ENCODE results near the gene NR1D1. TPM values are rescaled to one million over a fixed set of nuclear protein-coding genes. Genes with fewer than 3 reads are reported as not detected.

Gene NR1D1
- total and polyA plus RNA-seq, 2 of the 13 experiments (the other 11 are each of a cell fraction or from before 2014, with no cell fraction given): 2.1 to 2.7 TPM

DNA sequence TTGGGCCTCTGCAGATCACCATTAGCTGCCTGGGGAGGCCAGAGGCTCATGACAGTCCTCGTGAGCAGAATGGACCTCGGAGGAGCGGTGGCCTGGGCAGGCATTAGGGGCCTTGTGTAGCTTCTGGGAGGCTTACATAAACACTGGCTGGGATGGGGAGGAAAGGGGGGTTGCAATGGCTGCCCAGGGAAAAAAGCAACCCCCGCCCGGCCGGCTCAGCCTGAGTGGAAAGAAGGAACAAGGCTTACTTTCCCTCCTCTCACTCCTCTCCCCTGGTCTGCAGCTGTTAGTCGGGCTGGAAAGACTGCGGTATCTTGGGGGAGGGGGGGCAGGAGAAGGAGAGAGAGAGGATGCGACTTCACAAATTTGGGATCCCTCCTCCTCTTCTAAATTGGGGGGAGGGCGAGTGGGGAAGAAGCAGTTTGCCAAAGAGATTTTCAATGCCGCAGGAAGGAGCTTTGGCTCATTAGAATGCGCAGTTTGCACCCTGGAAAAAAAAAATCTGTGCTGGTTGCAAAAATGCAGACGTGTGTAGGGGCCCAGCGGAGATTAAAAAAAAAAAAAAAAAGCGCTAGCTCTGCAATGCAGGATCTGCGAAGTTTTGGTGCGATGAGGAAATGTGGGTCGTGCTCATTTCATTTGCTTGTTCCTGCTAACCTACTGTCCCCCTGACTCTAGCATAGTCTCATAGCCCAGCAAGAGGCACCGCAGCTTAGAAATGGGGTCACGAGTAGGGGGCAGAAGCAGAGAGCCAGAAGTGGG lies 6.6 kb upstream of the NR1D1 start (continued):
- no peak for TF ChIP-seq JUNB (CRISPR knock-in tag; IDR thresholded peaks at IDR 0.05; ENCODE audit: borderline replicate concordance)
- TF ChIP-seq ZNF326 (CRISPR knock-in tag; IDR thresholded peaks at IDR 0.05; ENCODE audit: borderline replicate concordance): no peak
- TF ChIP-seq, protein P1, sequence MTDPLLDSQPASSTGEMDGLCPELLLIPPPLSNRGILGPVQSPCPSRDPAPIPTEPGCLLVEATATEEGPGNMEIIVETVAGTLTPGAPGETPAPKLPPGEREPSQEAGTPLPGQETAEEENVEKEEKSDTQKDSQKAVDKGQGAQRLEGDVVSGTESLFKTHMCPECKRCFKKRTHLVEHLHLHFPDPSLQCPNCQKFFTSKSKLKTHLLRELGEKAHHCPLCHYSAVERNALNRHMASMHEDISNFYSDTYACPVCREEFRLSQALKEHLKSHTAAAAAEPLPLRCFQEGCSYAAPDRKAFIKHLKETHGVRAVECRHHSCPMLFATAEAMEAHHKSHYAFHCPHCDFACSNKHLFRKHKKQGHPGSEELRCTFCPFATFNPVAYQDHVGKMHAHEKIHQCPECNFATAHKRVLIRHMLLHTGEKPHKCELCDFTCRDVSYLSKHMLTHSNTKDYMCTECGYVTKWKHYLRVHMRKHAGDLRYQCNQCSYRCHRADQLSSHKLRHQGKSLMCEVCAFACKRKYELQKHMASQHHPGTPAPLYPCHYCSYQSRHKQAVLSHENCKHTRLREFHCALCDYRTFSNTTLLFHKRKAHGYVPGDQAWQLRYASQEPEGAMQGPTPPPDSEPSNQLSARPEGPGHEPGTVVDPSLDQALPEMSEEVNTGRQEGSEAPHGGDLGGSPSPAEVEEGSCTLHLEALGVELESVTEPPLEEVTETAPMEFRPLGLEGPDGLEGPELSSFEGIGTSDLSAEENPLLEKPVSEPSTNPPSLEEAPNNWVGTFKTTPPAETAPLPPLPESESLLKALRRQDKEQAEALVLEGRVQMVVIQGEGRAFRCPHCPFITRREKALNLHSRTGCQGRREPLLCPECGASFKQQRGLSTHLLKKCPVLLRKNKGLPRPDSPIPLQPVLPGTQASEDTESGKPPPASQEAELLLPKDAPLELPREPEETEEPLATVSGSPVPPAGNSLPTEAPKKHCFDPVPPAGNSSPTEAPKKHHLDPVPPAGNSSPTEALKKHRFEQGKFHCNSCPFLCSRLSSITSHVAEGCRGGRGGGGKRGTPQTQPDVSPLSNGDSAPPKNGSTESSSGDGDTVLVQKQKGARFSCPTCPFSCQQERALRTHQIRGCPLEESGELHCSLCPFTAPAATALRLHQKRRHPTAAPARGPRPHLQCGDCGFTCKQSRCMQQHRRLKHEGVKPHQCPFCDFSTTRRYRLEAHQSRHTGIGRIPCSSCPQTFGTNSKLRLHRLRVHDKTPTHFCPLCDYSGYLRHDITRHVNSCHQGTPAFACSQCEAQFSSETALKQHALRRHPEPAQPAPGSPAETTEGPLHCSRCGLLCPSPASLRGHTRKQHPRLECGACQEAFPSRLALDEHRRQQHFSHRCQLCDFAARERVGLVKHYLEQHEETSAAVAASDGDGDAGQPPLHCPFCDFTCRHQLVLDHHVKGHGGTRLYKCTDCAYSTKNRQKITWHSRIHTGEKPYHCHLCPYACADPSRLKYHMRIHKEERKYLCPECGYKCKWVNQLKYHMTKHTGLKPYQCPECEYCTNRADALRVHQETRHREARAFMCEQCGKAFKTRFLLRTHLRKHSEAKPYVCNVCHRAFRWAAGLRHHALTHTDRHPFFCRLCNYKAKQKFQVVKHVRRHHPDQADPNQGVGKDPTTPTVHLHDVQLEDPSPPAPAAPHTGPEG (CRISPR knock-in tag; IDR thresholded peaks at IDR 0.05): no peak
- TF ChIP-seq ZNF230 (CRISPR knock-in tag; IDR thresholded peaks at IDR 0.05): no peak
- TF ChIP-seq, protein P2, sequence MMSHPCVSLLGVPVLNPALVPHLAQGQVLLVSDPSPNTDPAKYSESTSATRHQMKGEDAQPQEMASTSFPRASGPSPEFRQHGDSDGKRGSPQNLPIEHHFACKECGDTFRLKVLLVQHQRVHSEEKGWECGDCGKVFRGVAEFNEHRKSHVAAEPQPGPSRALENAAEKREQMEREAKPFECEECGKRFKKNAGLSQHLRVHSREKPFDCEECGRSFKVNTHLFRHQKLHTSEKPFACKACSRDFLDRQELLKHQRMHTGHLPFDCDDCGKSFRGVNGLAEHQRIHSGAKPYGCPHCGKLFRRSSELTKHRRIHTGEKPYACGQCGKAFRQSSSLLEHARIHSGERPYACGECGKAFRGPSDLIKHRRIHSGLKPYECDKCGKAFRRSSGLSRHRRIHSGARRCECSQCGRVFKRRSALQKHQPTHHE (CRISPR knock-in tag; IDR thresholded peaks at IDR 0.05; ENCODE audit: borderline replicate concordance): no peak
- 0 out of 2 replicates have a peak, but pooled peaks have one; percentile 27 for TF ChIP-seq ZNF317 (CRISPR knock-in tag; IDR thresholded peaks at IDR 0.05)
- TF ChIP-seq ZNF781 (CRISPR knock-in tag; IDR thresholded peaks at IDR 0.05; ENCODE audit: borderline replicate concordance, not compliant biosample characterization): no peak
- no peak for TF ChIP-seq MEIS1 (CRISPR knock-in tag; IDR thresholded peaks at IDR 0.05; ENCODE audit: borderline replicate concordance)
- TF ChIP-seq RXRA (CRISPR knock-in tag; IDR thresholded peaks at IDR 0.05): no peak
- TF ChIP-seq MAZ (IDR thresholded peaks at IDR 0.05; ENCODE audit: borderline replicate concordance, low read depth, low read length): no peak
- no peak for TF ChIP-seq MAZ (CRISPR knock-in tag; IDR thresholded peaks at IDR 0.05; ENCODE audit: low read depth)
- TF ChIP-seq, protein P3, sequence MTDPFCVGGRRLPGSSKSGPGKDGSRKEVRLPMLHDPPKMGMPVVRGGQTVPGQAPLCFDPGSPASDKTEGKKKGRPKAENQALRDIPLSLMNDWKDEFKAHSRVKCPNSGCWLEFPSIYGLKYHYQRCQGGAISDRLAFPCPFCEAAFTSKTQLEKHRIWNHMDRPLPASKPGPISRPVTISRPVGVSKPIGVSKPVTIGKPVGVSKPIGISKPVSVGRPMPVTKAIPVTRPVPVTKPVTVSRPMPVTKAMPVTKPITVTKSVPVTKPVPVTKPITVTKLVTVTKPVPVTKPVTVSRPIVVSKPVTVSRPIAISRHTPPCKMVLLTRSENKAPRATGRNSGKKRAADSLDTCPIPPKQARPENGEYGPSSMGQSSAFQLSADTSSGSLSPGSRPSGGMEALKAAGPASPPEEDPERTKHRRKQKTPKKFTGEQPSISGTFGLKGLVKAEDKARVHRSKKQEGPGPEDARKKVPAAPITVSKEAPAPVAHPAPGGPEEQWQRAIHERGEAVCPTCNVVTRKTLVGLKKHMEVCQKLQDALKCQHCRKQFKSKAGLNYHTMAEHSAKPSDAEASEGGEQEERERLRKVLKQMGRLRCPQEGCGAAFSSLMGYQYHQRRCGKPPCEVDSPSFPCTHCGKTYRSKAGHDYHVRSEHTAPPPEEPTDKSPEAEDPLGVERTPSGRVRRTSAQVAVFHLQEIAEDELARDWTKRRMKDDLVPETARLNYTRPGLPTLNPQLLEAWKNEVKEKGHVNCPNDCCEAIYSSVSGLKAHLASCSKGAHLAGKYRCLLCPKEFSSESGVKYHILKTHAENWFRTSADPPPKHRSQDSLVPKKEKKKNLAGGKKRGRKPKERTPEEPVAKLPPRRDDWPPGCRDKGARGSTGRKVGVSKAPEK (CRISPR knock-in tag; IDR thresholded peaks at IDR 0.05; ENCODE audit: borderline replicate concordance): no peak
- TF ChIP-seq, protein P4, sequence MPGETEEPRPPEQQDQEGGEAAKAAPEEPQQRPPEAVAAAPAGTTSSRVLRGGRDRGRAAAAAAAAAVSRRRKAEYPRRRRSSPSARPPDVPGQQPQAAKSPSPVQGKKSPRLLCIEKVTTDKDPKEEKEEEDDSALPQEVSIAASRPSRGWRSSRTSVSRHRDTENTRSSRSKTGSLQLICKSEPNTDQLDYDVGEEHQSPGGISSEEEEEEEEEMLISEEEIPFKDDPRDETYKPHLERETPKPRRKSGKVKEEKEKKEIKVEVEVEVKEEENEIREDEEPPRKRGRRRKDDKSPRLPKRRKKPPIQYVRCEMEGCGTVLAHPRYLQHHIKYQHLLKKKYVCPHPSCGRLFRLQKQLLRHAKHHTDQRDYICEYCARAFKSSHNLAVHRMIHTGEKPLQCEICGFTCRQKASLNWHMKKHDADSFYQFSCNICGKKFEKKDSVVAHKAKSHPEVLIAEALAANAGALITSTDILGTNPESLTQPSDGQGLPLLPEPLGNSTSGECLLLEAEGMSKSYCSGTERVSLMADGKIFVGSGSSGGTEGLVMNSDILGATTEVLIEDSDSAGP (CRISPR knock-in tag; IDR thresholded peaks at IDR 0.05; ENCODE audit: borderline replicate concordance): peak; percentile 43; the same call in 1 of the 2 replicates
- TF ChIP-seq SP1 (IDR thresholded peaks at IDR 0.05): no peak
- TF ChIP-seq SP1 (CRISPR knock-in tag; IDR thresholded peaks at IDR 0.05): no peak
- TF ChIP-seq MAFK (conservative IDR thresholded peaks at IDR 0.05 in 1 of 2, IDR thresholded peaks at IDR 0.05 in 1 of 2; ENCODE audit: low read length in 2 of 2): no peak
- TF ChIP-seq SOX5 (CRISPR knock-in tag; IDR thresholded peaks at IDR 0.05; ENCODE audit: borderline replicate concordance): no peak
